HG03439 (cell line): ENCODE results near the gene CRISPLD2.
"Not testable (repeated sequence)": the region's sequence is repeated elsewhere in the genome, so short reads cannot be mapped to it uniquely, and the experiment has no call there.

Experiments
- ATAC-seq: cut with Tn5 transposase; IDR thresholded peaks from one replicate; pipeline ENCODE4 v1.9.1; 2021; ENCODE audit warnings: mild to moderate bottlenecking, moderate library complexity; ENCODE audit not compliant: unreplicated experiment

Gene CRISPLD2

DNA sequence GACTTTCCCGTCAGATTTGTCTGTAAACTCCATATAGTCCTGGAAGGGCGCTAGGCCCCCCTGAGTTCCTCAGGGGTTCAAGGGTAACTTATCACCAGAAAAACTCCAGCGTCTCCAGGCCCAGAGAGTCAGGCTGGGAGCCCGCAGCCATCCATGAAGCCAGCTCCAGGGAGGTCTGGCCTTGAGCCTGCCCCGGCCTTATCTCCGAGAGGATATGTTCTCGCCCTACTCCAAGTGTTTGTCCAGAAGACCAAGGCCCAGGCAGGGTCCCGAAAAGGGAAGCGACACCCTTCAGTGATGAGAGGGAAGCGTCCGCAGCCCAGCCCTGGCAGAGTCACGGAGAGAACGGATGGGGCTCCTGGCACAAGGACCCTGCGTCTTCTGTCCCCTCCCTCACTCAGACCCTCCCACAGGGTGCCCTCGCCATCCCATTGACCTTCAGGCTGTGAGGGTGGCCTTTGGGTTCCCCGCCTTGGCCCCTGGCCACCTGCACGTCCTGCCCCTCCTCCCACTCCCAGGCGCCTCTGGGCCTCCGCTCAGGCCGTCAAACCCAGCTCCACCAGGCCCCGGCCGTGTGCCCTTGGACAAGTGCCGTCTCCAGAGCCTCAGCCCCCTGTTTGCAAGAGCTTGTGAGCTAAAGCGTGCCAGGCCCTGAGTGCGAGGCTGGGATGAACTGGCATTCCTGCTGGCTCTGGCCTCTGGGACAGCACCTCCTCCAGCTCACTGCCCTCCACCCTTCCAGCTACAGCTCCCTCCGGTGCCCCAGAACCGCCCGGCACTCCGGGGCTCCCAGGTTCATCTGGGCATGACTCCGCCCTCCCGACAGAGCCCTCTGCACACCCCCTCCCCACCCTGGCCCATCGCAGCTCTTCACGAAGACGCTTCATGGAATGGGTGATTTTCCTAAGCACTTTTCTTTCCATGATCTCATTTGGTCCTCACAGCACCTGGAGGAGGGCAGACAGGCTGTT lies 108.1 kb downstream of the CRISPLD2 start:
- no peak for ATAC-seq

DNA sequence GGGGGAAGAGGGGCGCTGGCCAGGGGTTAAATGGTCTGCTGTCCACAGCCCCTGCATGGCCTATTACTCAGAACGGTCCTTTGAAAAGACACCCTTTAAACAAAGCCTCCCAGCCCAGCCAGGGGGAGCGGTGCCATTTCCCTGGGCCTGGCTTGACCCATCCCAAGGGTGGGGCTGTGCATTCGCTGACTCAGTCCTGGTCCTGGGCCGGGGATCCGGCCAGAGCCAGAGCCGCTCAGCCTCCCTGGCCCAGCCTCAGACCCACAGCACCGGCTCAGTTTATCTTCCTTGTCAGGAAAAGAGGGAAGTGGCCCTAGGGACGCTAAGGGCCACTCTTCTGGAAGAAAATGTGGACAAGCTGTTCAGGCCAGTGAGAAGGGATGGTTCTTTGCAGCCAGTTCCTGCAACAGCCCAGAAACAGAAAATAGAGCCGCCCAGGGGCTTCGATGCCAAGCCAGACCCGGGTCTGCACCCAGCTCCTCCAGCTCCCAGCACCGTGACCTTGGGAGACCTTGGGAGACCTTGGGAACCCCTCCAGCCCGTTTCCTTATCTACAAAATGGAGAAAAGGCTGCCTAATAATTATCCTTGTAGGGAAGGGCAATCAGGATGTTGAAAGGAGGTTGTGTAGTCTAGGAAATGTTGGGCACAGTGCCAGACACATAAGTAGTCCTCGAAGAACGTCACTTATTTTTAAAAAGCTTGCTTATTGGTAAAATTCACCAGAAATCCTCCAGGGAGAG lies 109.1 kb downstream of the CRISPLD2 start:
- ATAC-seq: no peak

DNA sequence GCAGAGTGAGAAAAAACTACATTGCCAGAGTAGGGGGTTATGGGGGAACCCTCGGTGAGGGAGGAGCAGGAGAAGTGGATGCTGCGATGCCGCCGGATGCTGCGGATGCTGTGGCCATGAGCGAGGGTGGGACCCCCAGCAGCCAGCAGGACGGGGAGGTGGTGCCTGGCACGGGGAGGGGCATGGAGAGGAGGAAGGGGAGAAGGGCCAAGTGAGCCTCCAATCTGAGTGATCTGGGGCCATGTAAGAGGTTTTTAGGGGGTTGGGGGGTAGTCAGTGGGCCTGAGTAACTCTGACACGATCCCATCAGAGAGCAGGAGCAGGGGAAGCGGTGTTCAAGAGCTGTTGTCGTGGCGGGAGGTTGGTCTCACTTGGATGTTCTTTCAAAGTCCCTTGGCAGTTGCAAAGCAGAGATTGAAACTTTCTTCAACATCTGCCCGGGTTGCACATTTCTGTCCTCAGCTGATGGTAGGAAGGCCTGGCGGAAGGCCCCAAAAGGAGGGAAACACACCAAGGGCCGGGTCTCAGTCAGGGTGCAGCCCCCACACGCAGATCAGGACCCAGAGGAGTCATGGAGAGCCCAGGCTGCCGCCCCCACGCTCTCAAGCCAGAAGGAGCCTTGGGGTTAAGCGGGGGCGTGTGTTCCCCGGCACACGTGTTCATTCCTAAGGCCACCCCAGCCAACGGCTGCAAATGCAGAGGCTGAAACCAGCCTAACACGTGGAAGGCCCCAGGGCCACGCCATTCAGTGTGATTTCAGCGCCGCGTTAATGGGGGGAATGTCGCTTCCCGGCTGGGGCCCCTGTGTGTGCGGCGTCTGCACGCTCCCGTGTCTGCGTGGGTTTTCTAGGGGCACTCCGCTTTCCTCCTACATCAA lies 109.9 kb downstream of the CRISPLD2 start:
- ATAC-seq: no peak

DNA sequence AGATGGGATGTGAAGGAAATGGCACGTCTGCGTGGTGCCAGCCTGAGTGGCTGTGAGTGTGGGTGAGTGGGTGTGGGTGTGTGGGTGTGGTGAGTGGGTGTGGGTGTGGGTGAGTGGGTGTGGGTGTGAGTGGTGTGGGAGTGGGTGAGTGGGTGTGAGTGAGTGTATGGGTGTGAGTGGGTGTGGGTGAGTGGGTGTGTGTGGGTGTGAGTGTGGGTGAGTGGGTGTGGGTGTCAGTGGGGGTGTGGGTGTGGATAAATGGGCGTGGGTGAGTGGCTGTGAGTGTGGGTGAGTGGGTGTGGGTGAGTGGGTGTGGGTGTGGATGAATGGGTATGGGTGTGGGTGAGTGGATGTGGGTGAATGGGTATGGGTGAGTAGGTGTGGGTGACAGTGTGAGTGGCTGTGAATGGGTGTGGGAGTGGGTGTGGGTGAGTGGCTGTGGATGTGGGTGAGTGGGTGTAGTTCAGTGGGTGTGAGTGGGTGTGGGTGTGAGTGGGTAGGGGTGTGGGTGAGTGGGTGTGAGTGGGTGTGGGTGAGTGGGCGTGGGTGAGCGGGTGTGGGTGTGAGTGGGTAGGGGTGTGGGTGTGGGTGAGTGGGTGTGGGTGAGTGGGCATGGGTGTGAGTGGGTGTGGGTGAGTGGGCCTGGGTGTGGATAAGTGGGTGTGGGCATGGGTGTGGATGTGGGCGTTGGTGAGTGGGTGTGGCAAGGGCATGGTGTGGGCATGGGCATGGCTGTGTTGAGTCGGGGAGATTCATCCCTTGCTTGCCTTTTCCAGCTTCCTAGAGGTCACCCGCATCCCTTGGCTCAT lies 110.7 kb downstream of the CRISPLD2 start:
- ATAC-seq: no peak

DNA sequence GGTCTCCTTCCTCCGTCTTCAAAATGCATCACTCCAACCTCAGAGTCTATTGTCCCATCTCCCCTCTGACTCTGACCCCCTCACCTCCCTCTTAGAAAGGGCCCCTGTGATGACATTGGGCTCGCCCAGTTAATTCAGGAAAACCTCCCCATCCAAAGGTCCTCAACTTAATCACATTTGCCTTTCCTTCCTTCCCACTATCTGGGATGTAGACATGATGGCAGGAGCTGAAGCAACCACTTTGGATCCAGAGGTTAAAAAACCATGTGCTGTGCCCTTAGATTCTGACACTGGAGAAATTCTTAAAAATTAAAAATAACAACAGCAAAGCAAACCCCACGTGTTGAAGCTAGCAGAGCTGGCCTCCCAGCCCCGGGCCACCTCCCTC lies 111.3 kb downstream of the CRISPLD2 start:
- no peak for ATAC-seq

DNA sequence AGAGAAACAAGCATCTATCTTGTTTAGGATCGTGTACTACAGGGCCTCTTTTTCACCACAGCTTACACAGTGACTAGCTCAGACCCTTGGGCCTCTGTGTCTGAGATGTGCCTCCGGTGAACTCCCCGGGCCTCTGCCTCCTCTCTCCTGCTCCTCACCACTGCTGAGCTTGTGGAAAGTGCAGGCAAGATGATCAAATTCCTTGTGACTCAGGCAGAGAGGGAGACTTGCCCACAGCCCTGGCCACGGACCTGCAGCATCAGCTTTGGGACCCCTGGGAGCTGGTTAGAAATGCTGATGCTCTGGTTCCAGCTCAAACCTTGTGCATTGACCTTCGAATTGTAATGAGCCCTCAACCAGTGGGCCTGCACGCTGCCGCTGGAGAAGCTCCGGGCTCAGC lies 111.7 kb downstream of the CRISPLD2 start:
- no peak for ATAC-seq

DNA sequence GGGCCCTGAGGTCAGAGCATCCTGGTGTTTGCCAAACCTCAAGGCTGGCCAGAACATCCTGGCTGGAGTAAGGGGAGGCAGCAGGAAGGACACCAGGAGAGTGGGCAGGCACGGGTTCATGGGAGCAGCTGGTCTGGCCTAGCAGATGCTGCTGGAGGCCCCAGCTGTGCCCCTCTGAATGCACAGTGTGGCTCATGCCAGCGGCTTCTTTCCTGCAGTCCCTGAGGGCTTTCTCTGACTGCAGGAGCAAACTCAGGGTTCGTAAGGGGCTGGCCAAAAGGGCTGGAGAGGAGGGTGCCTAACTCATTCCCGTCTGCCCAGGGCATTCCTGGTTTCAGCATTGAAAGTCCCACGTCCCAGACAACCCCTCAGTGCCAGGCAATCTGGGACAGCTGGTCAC lies 112.9 kb downstream of the CRISPLD2 start:
- no peak for ATAC-seq

DNA sequence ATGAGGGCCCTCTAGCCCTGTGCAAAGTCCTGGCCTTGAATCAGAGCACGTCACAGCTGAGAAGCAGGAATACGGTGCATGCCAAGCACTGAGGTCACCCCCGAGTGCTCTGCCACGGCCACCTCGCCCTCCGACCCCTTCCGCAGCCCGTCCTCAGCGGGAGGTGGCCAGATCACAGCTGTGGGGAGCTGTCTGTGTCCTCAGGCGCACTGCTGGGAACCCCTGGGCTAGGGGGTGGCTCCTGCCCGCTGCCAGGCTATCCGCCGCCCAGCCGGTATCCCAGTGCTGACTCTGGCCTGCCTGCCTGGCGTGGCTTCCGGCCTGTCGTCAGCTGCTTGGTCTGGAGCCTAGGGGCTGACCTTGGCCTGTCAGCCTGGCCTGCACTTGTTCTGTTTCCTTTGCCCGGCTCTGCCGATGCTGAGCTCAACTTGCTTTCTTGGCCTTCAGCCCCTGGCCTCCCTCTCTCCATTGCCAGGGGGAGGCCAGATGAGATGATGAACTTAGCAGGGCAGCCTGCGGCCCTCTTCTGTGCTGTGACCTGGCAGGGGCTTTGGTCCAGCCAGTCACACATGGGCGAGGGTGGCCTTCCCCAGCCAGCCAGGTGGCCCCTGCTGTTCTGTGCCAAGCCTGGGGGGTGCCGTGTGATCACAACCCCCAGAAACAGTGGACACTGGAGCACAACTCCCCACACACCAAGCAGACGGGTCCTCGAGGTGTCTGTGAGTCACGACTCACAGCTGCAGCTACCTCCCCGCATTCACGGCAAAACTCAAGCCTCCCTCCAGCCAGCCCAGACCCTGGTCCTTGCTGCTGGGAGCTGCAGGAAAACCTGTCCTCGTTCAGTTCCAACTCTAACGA lies 114.2 kb downstream of the CRISPLD2 start:
- no peak for ATAC-seq

DNA sequence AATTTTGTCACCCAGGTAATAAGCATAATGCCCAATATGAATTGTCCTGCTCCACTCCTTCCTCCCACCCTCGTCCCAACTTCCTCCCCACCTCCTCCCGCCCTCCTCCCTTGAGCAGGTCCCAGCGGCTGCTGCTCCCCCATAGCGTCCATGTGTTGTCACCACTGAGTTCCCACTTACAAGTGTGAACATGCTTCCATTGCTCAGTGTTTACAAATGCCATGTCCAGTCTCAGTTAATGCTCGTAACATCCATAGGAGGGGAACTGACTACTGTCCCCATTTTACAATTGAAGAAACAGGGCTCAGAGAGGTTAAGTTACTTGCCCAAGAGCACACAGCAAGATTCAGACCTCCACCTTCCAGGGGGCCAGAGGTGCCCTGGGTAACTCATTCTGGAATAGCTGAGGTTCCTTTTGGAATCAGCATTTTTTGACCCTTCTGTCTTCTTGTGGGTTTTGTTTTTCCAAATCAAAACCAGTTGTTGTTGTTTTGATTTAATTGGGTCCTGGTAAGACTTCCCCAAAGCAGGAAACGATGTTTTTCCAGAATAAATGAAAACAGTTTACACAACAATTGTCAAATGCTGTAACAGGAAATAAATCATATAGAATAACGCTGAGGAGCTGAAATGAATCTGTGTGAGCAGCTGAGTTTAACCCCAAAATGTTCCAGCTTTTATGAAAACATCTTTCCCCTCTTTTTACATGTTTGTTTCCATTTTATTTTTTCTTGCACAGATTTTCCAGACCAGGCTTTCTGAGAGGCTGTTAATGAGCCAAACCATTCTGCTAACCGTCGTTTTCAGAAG lies 117.6 kb downstream of the CRISPLD2 start:
- ATAC-seq: no peak

DNA sequence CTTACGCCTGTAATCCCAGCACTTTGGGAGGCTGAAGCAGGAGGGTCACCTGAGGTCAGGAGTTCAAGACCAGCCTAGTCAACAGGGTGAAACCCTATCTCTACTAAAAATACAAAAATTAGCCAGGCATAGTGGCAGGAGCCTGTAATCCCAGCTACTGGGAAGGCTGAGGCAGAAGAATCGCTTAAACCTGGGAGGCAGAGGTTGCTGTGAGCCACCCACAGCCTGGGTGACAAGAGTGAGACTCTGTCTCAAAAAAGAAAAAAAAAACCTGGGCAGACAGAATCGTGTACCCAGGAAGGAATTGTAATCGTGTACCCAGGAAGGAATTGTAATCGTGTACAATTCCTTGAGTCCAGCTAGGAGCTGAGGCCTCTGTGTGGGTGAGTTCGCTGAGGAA lies 118.8 kb downstream of the CRISPLD2 start:
- ATAC-seq: not testable (repeated sequence)

DNA sequence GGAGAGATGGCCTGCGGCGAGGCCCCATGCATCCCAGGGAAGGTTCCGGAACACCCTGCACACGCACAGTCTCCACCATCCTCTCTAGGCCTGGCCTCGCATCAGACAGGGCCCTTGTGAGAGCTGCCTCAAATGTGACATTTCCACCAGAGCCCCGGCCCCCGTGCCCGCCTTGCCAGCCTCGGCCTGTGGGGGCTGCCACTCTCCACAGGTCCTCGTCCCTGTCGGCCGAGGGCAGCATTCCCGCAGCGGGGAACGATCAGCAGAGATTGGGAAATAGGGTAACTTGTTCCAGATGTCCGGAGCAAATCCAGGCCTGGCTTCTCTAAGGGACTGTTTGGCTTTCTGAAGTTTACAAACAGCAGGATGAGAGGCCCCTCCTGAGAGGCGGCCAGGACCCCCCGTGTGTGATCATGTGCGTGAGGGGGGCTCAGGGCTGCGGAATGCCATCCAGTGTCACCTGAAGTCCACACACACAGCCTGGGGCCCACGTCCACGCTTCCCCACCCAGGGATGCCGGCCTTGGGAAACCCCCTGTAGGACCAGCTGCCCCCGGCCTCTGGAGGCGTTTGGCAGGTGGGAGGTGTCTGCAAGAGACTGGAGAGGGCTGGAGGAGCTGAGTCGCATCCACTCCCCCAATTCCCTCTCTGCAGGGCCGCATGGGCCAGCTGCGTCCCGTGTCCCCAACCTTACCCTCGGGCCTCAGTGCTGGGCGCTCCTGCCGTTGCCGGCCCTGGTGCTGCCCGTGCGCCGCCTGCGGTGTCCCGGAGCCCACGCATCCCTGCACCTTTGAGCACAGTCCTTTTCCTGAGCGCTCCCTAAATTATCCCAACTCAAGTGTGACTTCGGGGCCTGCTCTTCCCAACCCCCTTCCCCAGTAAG lies 121.1 kb downstream of the CRISPLD2 start:
- ATAC-seq: no peak

DNA sequence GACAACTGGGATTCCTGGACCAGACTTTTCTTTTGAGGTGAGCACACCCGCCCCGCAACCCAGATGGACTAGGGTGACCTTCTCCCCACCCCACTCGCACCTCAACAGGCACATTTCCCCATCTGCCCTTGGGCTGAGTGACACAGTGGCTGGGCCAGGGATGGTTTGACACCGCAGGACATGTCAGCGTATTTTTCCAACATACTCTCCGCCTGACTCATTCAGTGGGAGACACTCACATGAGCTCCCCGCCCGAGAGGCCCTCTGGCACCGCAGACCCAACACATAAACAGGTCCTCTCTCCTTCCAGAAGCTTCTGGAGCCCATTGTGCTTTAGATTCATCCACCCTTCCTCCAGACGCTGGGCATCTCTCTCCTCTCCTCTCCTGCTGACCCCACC lies 122.1 kb downstream of the CRISPLD2 start:
- ATAC-seq: no peak

DNA sequence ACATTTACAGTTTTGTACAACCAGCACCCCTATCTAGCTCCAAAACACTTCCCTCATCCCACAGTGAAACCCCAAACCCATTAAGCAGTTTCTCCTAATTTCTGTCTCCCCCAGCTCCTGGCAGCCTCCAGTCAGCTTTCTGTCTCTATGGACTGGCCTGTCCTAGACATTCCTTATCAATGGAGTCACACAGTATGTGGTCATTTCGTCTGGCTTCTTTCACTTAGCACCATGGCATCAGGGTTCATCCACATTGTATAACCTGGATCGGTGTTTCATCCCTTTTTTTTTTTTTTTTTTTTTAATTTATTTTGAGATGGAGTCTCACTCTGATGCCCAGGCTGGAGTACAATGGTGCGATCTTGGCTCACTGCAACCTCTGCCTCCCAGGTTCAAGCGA lies 123.0 kb downstream of the CRISPLD2 start:
- ATAC-seq: no peak

DNA sequence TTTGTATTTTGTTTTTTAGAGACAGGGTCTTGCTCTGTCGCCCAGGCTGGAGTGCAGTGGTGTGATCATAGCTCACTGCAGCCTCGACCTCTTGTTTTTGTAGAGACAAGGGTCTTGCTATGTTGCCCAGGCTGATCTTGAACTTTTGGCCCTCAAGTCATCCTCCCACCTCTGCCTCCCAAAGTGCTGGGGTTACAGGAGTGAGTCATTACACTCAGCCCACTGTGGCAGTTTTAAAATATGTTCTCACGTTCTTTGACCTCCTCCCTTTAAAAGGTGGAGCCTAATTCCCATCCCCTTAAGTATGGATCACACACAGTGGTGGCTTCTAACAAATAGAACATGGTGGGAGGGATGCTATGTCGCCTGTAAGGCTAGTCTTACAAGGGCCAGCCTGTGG lies 123.8 kb downstream of the CRISPLD2 start:
- no peak for ATAC-seq

DNA sequence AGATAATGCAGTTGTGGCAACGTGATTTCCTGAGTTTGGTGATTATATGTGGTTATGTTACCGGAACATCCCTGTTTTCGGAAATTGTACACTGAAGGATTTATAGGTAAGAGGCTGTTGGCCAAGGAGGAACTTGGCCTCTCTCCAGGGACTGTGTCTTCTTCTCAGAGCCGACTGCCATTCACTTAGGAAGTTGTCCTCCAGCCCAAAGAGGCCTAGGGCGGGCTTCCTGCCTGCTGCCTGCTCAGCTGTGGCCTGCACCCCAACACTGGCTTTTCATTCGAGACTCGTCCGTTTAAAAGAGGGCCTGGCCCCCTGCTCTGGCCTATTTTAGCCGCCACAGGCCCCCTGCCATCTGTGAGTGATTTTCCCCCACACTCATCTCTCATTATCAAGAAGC lies 127.2 kb downstream of the CRISPLD2 start:
- no peak for ATAC-seq

DNA sequence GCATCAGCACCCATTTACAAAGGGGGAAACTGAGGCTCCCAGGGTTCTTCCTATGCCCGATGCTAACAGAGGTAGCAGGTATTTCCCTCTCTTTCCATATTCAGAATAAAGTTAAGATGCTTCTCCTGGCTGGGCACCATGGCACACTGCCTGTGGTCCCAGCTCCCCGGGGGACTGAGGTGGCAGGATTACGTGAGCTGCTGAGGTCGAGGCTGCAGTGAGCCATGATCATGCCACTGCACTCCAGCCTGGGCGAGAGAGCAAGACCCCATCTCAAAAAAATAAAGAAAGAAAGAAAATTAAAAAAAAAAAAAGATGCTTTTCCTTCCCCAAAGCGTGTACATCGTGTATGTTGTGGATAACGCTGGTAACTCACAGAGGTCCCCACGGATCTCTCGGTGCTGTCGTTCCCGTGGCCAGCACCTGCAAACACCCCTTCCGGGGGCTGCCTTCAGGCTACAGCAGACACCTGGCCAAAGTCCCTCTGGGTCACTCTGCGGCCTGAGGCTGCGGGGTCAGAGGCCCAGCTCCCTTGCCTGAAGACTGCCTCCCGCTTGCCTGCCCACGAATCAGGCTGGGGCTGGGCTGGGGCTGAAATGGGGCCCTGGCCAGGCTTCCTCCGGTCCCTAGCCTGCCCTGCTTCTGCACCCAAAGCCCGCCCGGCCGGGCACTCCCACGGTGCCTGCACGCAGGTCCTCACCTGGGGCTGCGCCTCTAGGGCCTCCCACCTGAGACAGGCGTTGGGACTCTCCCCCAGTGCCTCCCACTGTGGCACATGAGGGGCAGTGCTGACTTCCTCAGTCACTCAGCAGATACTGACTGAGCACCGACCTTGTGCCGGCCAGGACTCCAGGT lies 128.4 kb downstream of the CRISPLD2 start:
- no peak for ATAC-seq
